OCI-LY3 (cell line): ENCODE data around the gene HPD.
"Not testable (repeated sequence)": the region's sequence is repeated elsewhere in the genome, so short reads cannot be mapped to it uniquely, and the experiment has no call there.

Source experiments
- H2AFZ ChIP-seq: fragments of 200-600, 300-600 bp; shearing (Covaris generic); 2 replicates; pipeline ENCODE4 v1.6.0; 2014; ENCODE audit warnings: antibody characterized with exemption, low read depth, low read length
- H3K27ac ChIP-seq: fragments of 200-600, 300-600 bp; sonication (generic); 2 replicates; pipeline ENCODE4 v1.5.1; 2014; ENCODE audit warnings: mild to moderate bottlenecking, low read length, moderate library complexity, mixed read lengths
- H3K27me3 ChIP-seq: fragments of 200-600, 300-600 bp; sonication (generic); 2 replicates; pipeline ENCODE4 v1.6.1; 2014; ENCODE audit warnings: low read depth, low read length, mixed read lengths
- H3K36me3 ChIP-seq: fragments of 200-600, 300-600 bp; sonication (generic); replicated peaks from 2 replicates; pipeline ENCODE3; 2014; ENCODE audit warnings: low read depth, low read length, mixed read lengths
- H3K4me1 ChIP-seq: fragments of 300-600, 200-600 bp; sonication (generic); 2 replicates; pipeline ENCODE4 v1.6.1; 2014; ENCODE audit warnings: low read length, mixed read lengths
- H3K4me2 ChIP-seq: fragments of 200-600, 300-600 bp; sonication (generic); 2 replicates; pipeline ENCODE4 v1.6.1; 2014; ENCODE audit warnings: low read length, mixed read lengths
- H3K4me3 ChIP-seq: fragments of 300-600, 200-600 bp; sonication (generic); 2 replicates; pipeline ENCODE4 v1.5.1; 2014; ENCODE audit warnings: antibody characterized with exemption, mild to moderate bottlenecking, low read length, moderate library complexity
- H3K79me2 ChIP-seq: fragments of 300-600, 200-600 bp; shearing (Covaris generic); 2 replicates; pipeline ENCODE4 v1.6.1; 2014; ENCODE audit warnings: mild to moderate bottlenecking, low read length, mixed read lengths
- H3K9ac ChIP-seq: fragments of 300-600, 200-600 bp; shearing (Covaris generic); 2 replicates; pipeline ENCODE4 v1.6.0; 2014; ENCODE audit warnings: mild to moderate bottlenecking, low read length, moderate library complexity
- H3K9me3 ChIP-seq: fragments of 200-600, 300-600 bp; shearing (Covaris generic); 2 replicates; pipeline ENCODE4 v1.6.1; 2014; ENCODE audit warnings: low read length, mixed read lengths; ENCODE audit not compliant: insufficient read depth
- H4K20me1 ChIP-seq: fragments of 200-600, 300-600 bp; sonication (generic); 2 replicates; pipeline ENCODE4 v1.6.1; 2016; ENCODE audit warnings: low read length, mixed read lengths; ENCODE audit not compliant: insufficient read depth
- CTCF ChIP-seq: fragments of 200-600, 300-600 bp; sonication (generic); IDR thresholded peaks from 2 replicates; pipeline ENCODE4 v1.5.1; 2014; ENCODE audit warnings: antibody characterized with exemption, low read length, low read depth
- EZH2phosphoT487 ChIP-seq: fragments of 200-600 bp; shearing (Covaris generic); IDR thresholded peaks from 2 replicates; pipeline ENCODE4 v1.6.1; 2018; ENCODE audit warnings: antibody characterized with exemption, mixed run types, low read depth

The HPD gene

GRCh38 chr12:121793440-121793837, 65.2 kb downstream of the HPD start, which contains the start of gene RHOF:
Gene RHOF (minus strand): TSS chr12:121793688. CDS start chr12:121793633, 55 bp downstream.
- Histone ChIP-seq H4K20me1 (no peaks in the 10 kb centered on the region), H3K9me3 (no peaks in the 10 kb centered on the region), H3K27me3 (no peaks in the 10 kb centered on the region), H3K27ac (peak within 1 kb of the TSS; percentile 98), H3K79me2 (peaks cover 65% of the 10 kb centered on the region), H3K36me3 (peaks cover 35% of the 10 kb centered on the region), H3K9ac (peak within 1 kb of the TSS; percentile 99), H3K4me1 (peaks cover 43% of the 10 kb centered on the region), H2AFZ (peak within 1 kb of the TSS; percentile 62; the same call in 1 of the 2 replicates), H3K4me3 (peak within 1 kb of the TSS; percentile 95), H3K4me2 (peak within 1 kb of the TSS; percentile 98)
- no peak for TF ChIP-seq CTCF

GRCh38 chr12:121792607-121793439, 65.8 kb downstream of the HPD start:
- H3K27ac ChIP-seq = peak overlapping the region; percentile 98
- H3K9me3 ChIP-seq = no peaks in the 10 kb centered on the region
- no peak for TF ChIP-seq EZH2phosphoT487
- peak; percentile 23; the same call in 1 of the 2 replicates for TF ChIP-seq CTCF
- H2AFZ ChIP-seq = no peak overlapping the region
- H3K4me3 ChIP-seq = peak overlapping the region; percentile 95
- no peaks in the 10 kb centered on the region for H3K27me3 ChIP-seq
- H3K79me2 ChIP-seq = peaks cover 65% of the 10 kb centered on the region
- H4K20me1 ChIP-seq = no peaks in the 10 kb centered on the region
- peaks cover 49% of the 10 kb centered on the region for H3K4me1 ChIP-seq
- peak overlapping the region; percentile 99 for H3K9ac ChIP-seq
- peaks cover 39% of the 10 kb centered on the region for H3K36me3 ChIP-seq
- H3K4me2 ChIP-seq = peak overlapping the region; percentile 98

GRCh38 chr12:121791671-121792551, 66.7 kb downstream of the HPD start:
- peaks cover 45% of the 10 kb centered on the region for H3K36me3 ChIP-seq
- peak overlapping the region; percentile 98 for H3K27ac ChIP-seq
- no peaks in the 10 kb centered on the region for H3K27me3 ChIP-seq
- peaks cover 57% of the 10 kb centered on the region for H3K4me1 ChIP-seq
- H3K9ac ChIP-seq = peak overlapping the region; percentile 99
- H2AFZ ChIP-seq = no peak overlapping the region
- H3K4me3 ChIP-seq = peak overlapping the region; percentile 95
- no peaks in the 10 kb centered on the region for H3K9me3 ChIP-seq
- TF ChIP-seq EZH2phosphoT487 = no peak
- TF ChIP-seq CTCF = peak; percentile 25; the same call in 1 of the 2 replicates
- H3K4me2 ChIP-seq = peak overlapping the region; percentile 98
- no peaks in the 10 kb centered on the region for H4K20me1 ChIP-seq
- H3K79me2 ChIP-seq = peaks cover 69% of the 10 kb centered on the region

GRCh38 chr12:121790785-121791184, 67.9 kb downstream of the HPD start:
- H2AFZ ChIP-seq, H4K20me1 ChIP-seq, H3K9me3 ChIP-seq, H3K27me3 ChIP-seq: not testable (repeated sequence)
- peak overlapping the region; percentile 95 for H3K9ac ChIP-seq
- peak overlapping the region; percentile 98 for H3K4me2 ChIP-seq
- peaks cover 52% of the 10 kb centered on the region for H3K36me3 ChIP-seq
- peaks cover 65% of the 10 kb centered on the region for H3K4me1 ChIP-seq
- peaks cover 80% of the 10 kb centered on the region for H3K79me2 ChIP-seq
- peak overlapping the region; percentile 76 for H3K4me3 ChIP-seq
- H3K27ac ChIP-seq = peak overlapping the region; percentile 98
